IMR-90 (cell line): ENCODE data around the gene SEPTIN5. TPM values are rescaled to one million over a fixed set of nuclear protein-coding genes. Genes with fewer than 3 reads are reported as not detected.

Experiments
- ATAC-seq: fragments of 200-7000 bp; cut with Tn5 transposase; 2 replicates; pipeline ENCODE4 v1.9.1; 2020; ENCODE audit warnings: low read depth, mild to moderate bottlenecking, moderate library complexity
- BruUV-seq: library from RNA; stranded (reverse); fragments of 400-500 nt; replicated peaks from 2 replicates; lab custom pipeline; 2021; lab: Mats Ljungman, UMichigan
- CTCF ChIA-PET: fragments of 300-600 bp; formaldehyde crosslinking; extraction: SDS; loops from one replicate; lab custom pipeline; 2021; ENCODE audit warnings: antibody characterized with exemption; lab: Yijun Ruan, JAX
- POLR2A ChIA-PET: fragments of 300-600 bp; sonication (Branson Sonifier 250); formaldehyde crosslinking; loops from one replicate; lab custom pipeline; 2022; ENCODE audit warnings: antibody characterized with exemption; ENCODE audit not compliant: unreplicated experiment; lab: Charles Lee
- DNase-seq: peaks from one replicate; pipeline ENCODE4 v3.0.0; 2013
- H2AFZ ChIP-seq: replicated peaks from 2 replicates; pipeline ENCODE3; 2013; ENCODE audit warnings: low read length, mild to moderate bottlenecking; ENCODE audit not compliant: poor library complexity
- H2AK5ac ChIP-seq: 2 replicates; pipeline ENCODE4 v1.6.1; 2013; ENCODE audit warnings: low read depth, low read length, inconsistent platforms
- H2AK9ac ChIP-seq: replicated peaks from 2 replicates; pipeline ENCODE3; 2013; ENCODE audit warnings: mild to moderate bottlenecking, low read depth, low read length, moderate library complexity; ENCODE audit not compliant: poor library complexity
- H2BK120ac ChIP-seq: 2 replicates; pipeline ENCODE4 v1.6.1; 2013; ENCODE audit warnings: low read depth, low read length, inconsistent platforms
- H2BK15ac ChIP-seq: 3 replicates; pipeline ENCODE4 v1.6.1; 2013; ENCODE audit warnings: low read depth, low read length, inconsistent platforms
- H2BK20ac ChIP-seq: 2 replicates; pipeline ENCODE4 v1.6.1; 2013; ENCODE audit warnings: low read depth, mild to moderate bottlenecking, inconsistent platforms, low read length, moderate library complexity
- H2BK5ac ChIP-seq: 2 replicates; pipeline ENCODE4 v1.6.1; 2013; ENCODE audit warnings: mild to moderate bottlenecking, low read depth, low read length, inconsistent platforms; ENCODE audit not compliant: poor library complexity, severe bottlenecking
- H3K14ac ChIP-seq: replicated peaks from 2 replicates; pipeline ENCODE4 v1.6.1; 2013; ENCODE audit warnings: low read depth, low read length, inconsistent platforms
- H3K18ac ChIP-seq: 2 replicates; pipeline ENCODE4 v1.6.1; 2013; ENCODE audit warnings: low read depth, low read length, control low read depth
- H3K23ac ChIP-seq: 2 replicates; pipeline ENCODE4 v1.6.1; 2013; ENCODE audit warnings: low read depth, low read length, inconsistent platforms
- H3K27ac ChIP-seq: 2 replicates; pipeline ENCODE4 v1.5.1; 2013; ENCODE audit warnings: mild to moderate bottlenecking, control low read depth, low read length; ENCODE audit not compliant: insufficient read depth
- H3K27me3 ChIP-seq: 2 replicates; pipeline ENCODE4 v1.6.1; 2013; ENCODE audit warnings: low read length; ENCODE audit not compliant: control insufficient read depth, insufficient read depth
- H3K36me3 ChIP-seq: 2 replicates; pipeline ENCODE4 v1.6.1; 2013; ENCODE audit warnings: low read length, mixed read lengths; ENCODE audit not compliant: control insufficient read depth, insufficient read depth
- H3K4ac ChIP-seq: 2 replicates; pipeline ENCODE4 v1.6.1; 2013; ENCODE audit warnings: low read depth, low read length, inconsistent platforms
- H3K4me1 ChIP-seq: 2 replicates; pipeline ENCODE4 v1.6.1; 2013; ENCODE audit warnings: low read length, mixed read lengths; ENCODE audit not compliant: control insufficient read depth, insufficient read depth
- H3K4me2 ChIP-seq: 2 replicates; pipeline ENCODE4 v1.6.1; 2013; ENCODE audit warnings: low read depth, mild to moderate bottlenecking, control low read depth, low read length, moderate library complexity
- H3K4me3 ChIP-seq: 2 replicates; pipeline ENCODE4 v1.5.1; 2013; ENCODE audit warnings: low read depth, mild to moderate bottlenecking, control low read depth, low read length, moderate library complexity; ENCODE audit not compliant: insufficient read depth
- H3K56ac ChIP-seq: 2 replicates; pipeline ENCODE4 v1.6.1; 2013; ENCODE audit warnings: low read length, inconsistent platforms; ENCODE audit not compliant: insufficient read depth; ENCODE audit errors: extremely low read depth
- H3K79me1 ChIP-seq, 2 experiments: 2 replicates each; pipeline ENCODE4 v1.6.1; 2013; ENCODE audit warnings: low read length in 2 of 2, inconsistent platforms in 1 of 2, low read depth in 1 of 2
- H3K9ac ChIP-seq: 2 replicates; pipeline ENCODE4 v1.6.1; 2013; ENCODE audit warnings: low read depth, low read length, control low read depth
- H3K9me1 ChIP-seq: 2 replicates; pipeline ENCODE4 v1.6.1; 2013; ENCODE audit warnings: low read length, inconsistent platforms; ENCODE audit not compliant: insufficient read depth
- H3K9me3 ChIP-seq: 2 replicates; pipeline ENCODE4 v1.6.1; 2013; ENCODE audit warnings: low read length; ENCODE audit not compliant: control insufficient read depth, insufficient read depth
- H4K20me1 ChIP-seq: 2 replicates; pipeline ENCODE4 v1.6.1; 2013; ENCODE audit warnings: low read length, inconsistent platforms; ENCODE audit not compliant: insufficient read depth
- H4K5ac ChIP-seq: 2 replicates; pipeline ENCODE4 v1.6.1; 2013; ENCODE audit warnings: mild to moderate bottlenecking, low read depth, low read length, control low read depth
- H4K8ac ChIP-seq, 2 experiments: 2 replicates each; pipeline ENCODE4 v1.6.1; 2013; ENCODE audit warnings: low read depth in 2 of 2, low read length in 2 of 2, control low read depth in 1 of 2, inconsistent platforms in 1 of 2
- H4K91ac ChIP-seq: 2 replicates; pipeline ENCODE4 v1.6.1; 2013; ENCODE audit warnings: low read depth, low read length, inconsistent platforms; ENCODE audit not compliant: insufficient read depth
- BHLHE40 ChIP-seq: fragments of 150-350 bp; IDR thresholded peaks from 2 replicates; pipeline ENCODE4 v1.6.1; 2016; ENCODE audit warnings: mild to moderate bottlenecking, low read depth, low read length
- CTCF ChIP-seq: conservative IDR thresholded peaks from 2 replicates; pipeline ENCODE4 v1.5.1; 2012; ENCODE audit warnings: mild to moderate bottlenecking, low read depth, low read length, improper control_type of control experiment
- ELK1 ChIP-seq: fragments of 150-350 bp; IDR thresholded peaks from 2 replicates; pipeline ENCODE4 v1.6.1; 2016; ENCODE audit warnings: low read depth, mild to moderate bottlenecking, low read length, moderate library complexity, borderline replicate concordance
- MAZ ChIP-seq: IDR thresholded peaks from 2 replicates; pipeline ENCODE4 v1.6.1; 2012; ENCODE audit warnings: low read depth, mild to moderate bottlenecking, low read length, improper control_type of control experiment, moderate library complexity, borderline replicate concordance
- POLR2A ChIP-seq: IDR thresholded peaks from 2 replicates; pipeline ENCODE4 v1.6.1; 2012; ENCODE audit warnings: mild to moderate bottlenecking, low read depth, low read length
- WGBS, 2 experiments: methylation state at CpG; one replicate each; pipeline versions ENCODE4 v1.1.5 to v1.1.7; 2013; ENCODE audit warnings: missing lambda C conversion rate in 2 of 2; ENCODE audit not compliant: insufficient read length in 1 of 2; ENCODE audit errors: extremely low coverage in 2 of 2; 5-methylcytosine and 5-hydroxymethylcytosine counted together
- dilution Hi-C: fragments of 300-500 bp; cut with HindIII; formaldehyde crosslinking; loops from one replicate; pipeline ENCODE4 v1.14.3; 2018; ENCODE audit warnings: low sequenced_read_pairs; ENCODE audit not compliant: unreplicated experiment
- in situ Hi-C: fragments of 300-500 bp; cut with MboI; formaldehyde crosslinking; loops from 3 replicates; pipeline ENCODE4 v1.14.3; 2019; ENCODE audit warnings: low sequenced_read_pairs, inconsistent platforms, mixed read lengths
- intact Hi-C: fragments of 100-400 bp; cut with micrococcal nuclease; formaldehyde crosslinking; loops from 2 replicates; pipeline ENCODE4 v1.10.0; 2022
- polyA plus RNA-seq, 3 experiments: library from polyadenylated mRNA; depleted of rRNA; stranded (reverse); fragments of >200 nt; gene quantifications; 2 replicates each; pipeline ENCODE4 v1.2.3, GENCODE V29; 2012; ENCODE audit warnings: low replicate concordance in 1 of 3
- total RNA-seq: library from RNA; depleted of rRNA; stranded (reverse); fragments of >200 nt; gene quantifications from 2 replicates; pipeline ENCODE4 v1.2.3, GENCODE V29; 2012

Gene SEPTIN5
- total and polyA plus RNA-seq, 2 of the 4 experiments (the other 2 are of a cell fraction): 16.8 to 20.7 TPM

- CTCF ChIA-PET: no interaction called here
- no peak overlapping the region for H3K9ac ChIP-seq
- H4K20me1 ChIP-seq: no peaks in the 10 kb centered on the region
- H3K14ac ChIP-seq: no peak overlapping the region
- no peak for DNase-seq
- no peak overlapping the region for H4K8ac ChIP-seq
- H3K18ac ChIP-seq: no peak overlapping the region
- BruUV-seq: no TSS peak
- H4K5ac ChIP-seq: no peak overlapping the region
- H2BK20ac ChIP-seq: no peak overlapping the region
- H4K91ac ChIP-seq: no peak overlapping the region
- peaks cover 15% of the 10 kb centered on the region for H3K4me1 ChIP-seq
- no CpG with 5 or more reads among the region's 4 CpGs for WGBS, 2 experiments
- no peaks in the 10 kb centered on the region for H3K79me1 ChIP-seq
- peaks cover 5% of the 10 kb centered on the region for H3K27me3 ChIP-seq
- H3K56ac ChIP-seq: no peak overlapping the region
- no peak for ATAC-seq
- H2BK5ac ChIP-seq: no peak overlapping the region
- no peak overlapping the region for H3K4ac ChIP-seq
- intact Hi-C loops: no loop called here
- in situ Hi-C loops: no loop called here
- H3K4me2 ChIP-seq: no peak overlapping the region
- POLR2A ChIA-PET: no interaction called here
- 0 out of 2 replicates have a peak, but pooled peaks cover 3% of the 10 kb centered on the region for H3K9me1 ChIP-seq
- TF ChIP-seq BHLHE40: no peak
- TF ChIP-seq POLR2A: no peak
- no peak for TF ChIP-seq CTCF
- no peak for TF ChIP-seq ELK1
- no peak for TF ChIP-seq MAZ
- no peak overlapping the region for H2AK9ac ChIP-seq
- H3K4me3 ChIP-seq: no peak overlapping the region
- no peak overlapping the region for H2AK5ac ChIP-seq
- H3K36me3 ChIP-seq: no peaks in the 10 kb centered on the region
- dilution Hi-C loops: no loop called here
- no peak overlapping the region for H3K23ac ChIP-seq
- H2AFZ ChIP-seq: no peak overlapping the region
- no peak overlapping the region for H2BK120ac ChIP-seq
- H2BK15ac ChIP-seq: no peak overlapping the region
- H3K9me3 ChIP-seq: peaks cover 8% of the 10 kb centered on the region
- no peak overlapping the region for H3K27ac ChIP-seq
Observed at GRCh38 chr22:19669570-19669969, 44.7 kb upstream of the SEPTIN5 start.
